Transverse colon (tissue), 4 donors: ENCODE measurements around the gene CMTM2. TPM values are rescaled to one million over a fixed set of nuclear protein-coding genes. Genes with fewer than 3 reads are reported as not detected.
"Not testable (repeated sequence)": the region's sequence is repeated elsewhere in the genome, so short reads cannot be mapped to it uniquely, and the experiment has no call there.

Experiments
- DNase-seq: peaks from one replicate; pipeline ENCODE4 v3.0.0-alpha.2; 2019
- H3K27ac ChIP-seq, 4 donors: fragments of 200-600 bp; sonication (generic); 2 replicates each; pipeline ENCODE4 v1.5.1; 2016 to 2018; ENCODE audit warnings: inconsistent platforms in 4 of 4
- H3K27me3 ChIP-seq: fragments of 200-600 bp; sonication (generic); 2 replicates; pipeline ENCODE4 v1.5.1; 2017; ENCODE audit warnings: inconsistent platforms
- H3K36me3 ChIP-seq, 4 donors: fragments of 200-600 bp; sonication (generic); 2 replicates each; pipeline ENCODE4 v1.5.1; 2017 to 2019; ENCODE audit warnings: inconsistent platforms in 4 of 4
- H3K4me1 ChIP-seq, 4 donors: fragments of 200-600 bp; sonication (generic); 2 replicates each; pipeline ENCODE4 v1.5.1; 2017 to 2020; ENCODE audit warnings: inconsistent platforms in 4 of 4
- H3K4me3 ChIP-seq, 4 donors: fragments of 200-600 bp; sonication (generic); 1 replicate in 1 of 4; 2 replicates in 3 of 4; pipeline versions ENCODE4 v1.5.1 to v1.6.1; 2017 to 2019; ENCODE audit warnings: inconsistent platforms in 4 of 4
- H3K9me3 ChIP-seq, 2 donors: fragments of 200-600 bp; sonication (generic); 2 replicates each; pipeline ENCODE4 v1.5.1; 2017 to 2019; ENCODE audit warnings: inconsistent platforms in 2 of 2
- EP300 ChIP-seq: sonication (generic); formaldehyde crosslinking; IDR thresholded peaks from one replicate; pipeline ENCODE4 v1.6.1; 2017; ENCODE audit warnings: antibody characterized with exemption, low read depth
- POLR2A ChIP-seq: fragments of 450-650 bp; IDR thresholded peaks from one replicate; pipeline ENCODE4 v1.6.1; 2016; ENCODE audit warnings: antibody characterized with exemption, mild to moderate bottlenecking, moderate library complexity
- POLR2AphosphoS5 ChIP-seq, 3 donors: sonication (generic); formaldehyde crosslinking; IDR thresholded peaks; one replicate each; pipeline ENCODE4 v1.6.1; 2016; ENCODE audit warnings: antibody characterized with exemption in 3 of 3
- WGBS, 2 donors: methylation state at CpG; one replicate each; pipeline ENCODE4 v1.1.5; 2018; ENCODE audit warnings: low coverage in 1 of 2; 5-methylcytosine and 5-hydroxymethylcytosine counted together
- in situ Hi-C, 4 donors: fragments of 200-750 bp; cut with MboI; loops; one replicate each; pipeline versions ENCODE4 v1.15.0 to v1.15.1; 2017; ENCODE audit warnings: low sequenced_read_pairs in 3 of 4, low pct_ligation_motif_present in 1 of 4, low pct_unique_long_range_greater_than_20kb in 1 of 4
- intact Hi-C: fragments of 100-400 bp; cut with DNase I; formaldehyde crosslinking; loops from one replicate; pipeline ENCODE4 v1.15.1; 2023; ENCODE audit warnings: low total_unique reads
- total RNA-seq, 4 donors: library from RNA; depleted of rRNA; stranded (reverse); fragments of >200 nt; gene quantifications; one replicate each; pipeline ENCODE4 v1.1.0, GENCODE V29; 2016
- TF ChIP-seq, protein P1 (sequence below), 5 experiments: fragments of 200-600 bp in 3 of 5; fragments of 450-650 bp in 2 of 5; sonication (generic) in 3 of 5; IDR thresholded peaks; 1 replicate in 2 of 5; 2 replicates in 3 of 5; pipeline ENCODE4 v1.5.1; 2016 to 2017; ENCODE audit warnings: antibody characterized with exemption in 5 of 5, inconsistent platforms in 3 of 5, mild to moderate bottlenecking in 2 of 5, moderate library complexity in 1 of 5

CMTM2 gene
- total RNA-seq, 4 donors from 2014 or later, result 0.48 TPM; not detected in 3

DNA sequence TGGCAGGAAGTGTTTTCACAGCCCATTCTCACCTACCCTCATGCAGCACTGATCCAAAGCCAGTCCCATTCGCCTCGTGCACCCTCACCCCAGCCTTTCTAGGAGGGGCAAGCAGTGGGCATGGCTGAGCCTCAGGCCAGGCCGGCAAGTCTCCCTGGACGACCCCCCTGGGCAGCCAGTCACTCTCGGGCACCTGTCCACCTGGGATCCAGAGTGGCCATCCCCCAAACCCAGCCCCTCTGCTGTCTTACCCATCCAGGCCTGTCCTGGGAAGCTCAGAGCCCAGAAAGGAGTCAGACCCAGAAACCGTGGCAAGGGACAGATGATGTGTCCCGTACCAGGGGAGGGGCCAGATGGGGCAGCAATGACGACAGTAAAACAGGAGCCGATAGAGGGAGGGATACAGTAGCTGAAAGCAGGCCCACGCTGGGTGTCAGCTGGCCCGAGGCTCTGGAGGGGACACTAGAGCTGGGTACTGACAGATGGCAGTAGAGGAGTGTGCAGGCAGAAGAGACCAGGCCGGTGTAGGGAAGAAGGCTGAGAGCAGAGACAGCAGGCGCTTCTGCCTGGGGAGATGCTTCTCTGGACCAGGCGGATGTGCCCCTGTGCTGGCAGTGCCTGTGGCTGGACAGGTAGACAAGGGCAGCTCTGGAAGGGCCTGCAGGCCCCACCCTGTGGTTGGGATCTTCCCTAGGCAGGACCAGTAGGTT, 31.0 kb downstream of the CMTM2 start:
- intact Hi-C loops, result no loop called here
- no peak overlapping the region for H3K4me3 ChIP-seq
- no peak for DNase-seq
- no peak overlapping the region for H3K27ac ChIP-seq
- peaks cover 0 to 26% (median 12%) of the 10 kb centered on the region in 4 donors for H3K4me1 ChIP-seq
- WGBS, 2 donors, result 87 to 95% methylated on average over 6 to 14 of the region's 14 CpGs
- H3K27me3 ChIP-seq, result peaks cover 5% of the 10 kb centered on the region
- in situ Hi-C loops, result loop anchor here in 1 of 4 donors (25.0 kb wide), 1 partner anchor 198 kb away; no protein-coding TSS in a partner anchor
- TF ChIP-seq POLR2AphosphoS5 (IDR thresholded peaks at IDR 0.05), result no peak
- TF ChIP-seq EP300, result no peak
- TF ChIP-seq, protein P1, sequence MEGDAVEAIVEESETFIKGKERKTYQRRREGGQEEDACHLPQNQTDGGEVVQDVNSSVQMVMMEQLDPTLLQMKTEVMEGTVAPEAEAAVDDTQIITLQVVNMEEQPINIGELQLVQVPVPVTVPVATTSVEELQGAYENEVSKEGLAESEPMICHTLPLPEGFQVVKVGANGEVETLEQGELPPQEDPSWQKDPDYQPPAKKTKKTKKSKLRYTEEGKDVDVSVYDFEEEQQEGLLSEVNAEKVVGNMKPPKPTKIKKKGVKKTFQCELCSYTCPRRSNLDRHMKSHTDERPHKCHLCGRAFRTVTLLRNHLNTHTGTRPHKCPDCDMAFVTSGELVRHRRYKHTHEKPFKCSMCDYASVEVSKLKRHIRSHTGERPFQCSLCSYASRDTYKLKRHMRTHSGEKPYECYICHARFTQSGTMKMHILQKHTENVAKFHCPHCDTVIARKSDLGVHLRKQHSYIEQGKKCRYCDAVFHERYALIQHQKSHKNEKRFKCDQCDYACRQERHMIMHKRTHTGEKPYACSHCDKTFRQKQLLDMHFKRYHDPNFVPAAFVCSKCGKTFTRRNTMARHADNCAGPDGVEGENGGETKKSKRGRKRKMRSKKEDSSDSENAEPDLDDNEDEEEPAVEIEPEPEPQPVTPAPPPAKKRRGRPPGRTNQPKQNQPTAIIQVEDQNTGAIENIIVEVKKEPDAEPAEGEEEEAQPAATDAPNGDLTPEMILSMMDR (IDR thresholded peaks at IDR 0.05), result no peak
- TF ChIP-seq POLR2A, result no peak
- no peaks in the 10 kb centered on the region for H3K9me3 ChIP-seq
- no peaks in the 10 kb centered on the region for H3K36me3 ChIP-seq

GRCh38 chr16:66611911-66612310, 32.6 kb downstream of the CMTM2 start:
- H3K27me3 ChIP-seq, intact Hi-C loops, DNase-seq, H3K9me3 ChIP-seq, H3K36me3 ChIP-seq, H3K4me3 ChIP-seq, H3K27ac ChIP-seq: not testable (repeated sequence)
- WGBS, 2 donors, result 96% methylated on average over 8 of the region's 8 CpGs; no CpG with 5 or more reads in 1 of the 2 donors
- in situ Hi-C loops, result loop anchor here in 1 of 4 donors (25.0 kb wide), 1 partner anchor 200 kb away; no protein-coding TSS in a partner anchor
- peaks cover 0 to 11% (median 4%) of the 10 kb centered on the region in 4 donors for H3K4me1 ChIP-seq

- Histone ChIP-seq H3K27ac (no peak overlapping the region), H3K36me3 (no peaks in the 10 kb centered on the region)
- intact Hi-C loops, result no loop called here
Measured at GRCh38 chr16:66612422-66612821, 33.2 kb downstream of the CMTM2 start.

GRCh38 chr16:66614161-66614802, 35.0 kb downstream of the CMTM2 start:
- no peaks in the 10 kb centered on the region for H3K36me3 ChIP-seq
- peaks cover 0 to 6% (median 2%) of the 10 kb centered on the region in 4 donors for H3K4me1 ChIP-seq
- H3K27ac ChIP-seq, result no peak overlapping the region
- TF ChIP-seq POLR2A, result no peak
- TF ChIP-seq, protein P1 (IDR thresholded peaks at IDR 0.05), result no peak
- TF ChIP-seq EP300, result no peak
- no peak for TF ChIP-seq POLR2AphosphoS5 (IDR thresholded peaks at IDR 0.05)
- DNase-seq, result no peak
- H3K4me3 ChIP-seq, result no peak overlapping the region
- intact Hi-C loops, result no loop called here
- H3K9me3 ChIP-seq, result no peaks in the 10 kb centered on the region
- in situ Hi-C loops, result loop anchor here in 1 of 4 donors (25.0 kb wide), 1 partner anchor 202 kb away; no protein-coding TSS in a partner anchor
- WGBS, 2 donors, result 90 to 94% methylated on average over 5 to 12 of the region's 12 CpGs
- no peaks in the 10 kb centered on the region for H3K27me3 ChIP-seq

More at GRCh38 chr16:66612422-66612821, 33.2 kb downstream of the CMTM2 start:
- Histone ChIP-seq H3K9me3 (no peaks in the 10 kb centered on the region), H3K27me3 (no peaks in the 10 kb centered on the region), H3K4me3 (no peak overlapping the region), H3K4me1 (peaks cover 0 to 11% (median 4%) of the 10 kb centered on the region in 4 donors)
- in situ Hi-C loops, result loop anchor here in 1 of 4 donors (25.0 kb wide), 1 partner anchor 200 kb away; no protein-coding TSS in a partner anchor
- 93% methylated on average over 12 of the region's 14 CpGs; no CpG with 5 or more reads in 1 of the 2 donors for WGBS, 2 donors
- DNase-seq, result no peak
- TF ChIP-seq POLR2AphosphoS5 (IDR thresholded peaks at IDR 0.05) (no peak), EP300 (no peak)

DNA sequence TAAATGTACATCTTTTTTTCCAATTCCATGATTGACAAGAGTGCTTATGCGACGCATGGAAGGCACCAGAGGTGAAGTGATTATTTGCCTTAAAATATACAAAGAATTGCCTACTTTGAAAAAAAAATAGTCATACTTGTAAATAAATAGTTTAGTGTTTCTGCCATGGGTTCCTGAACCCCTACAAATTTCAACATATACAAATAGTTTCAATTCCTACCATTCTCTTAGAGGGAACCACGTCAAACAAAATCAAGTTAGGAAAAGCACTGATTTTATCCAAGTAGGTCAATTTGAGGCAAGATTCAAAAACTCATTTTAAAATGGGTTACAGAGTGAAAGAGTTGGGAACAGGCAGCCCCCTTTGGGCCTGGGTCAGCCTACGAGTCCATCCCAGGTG, 36.9 kb downstream of the CMTM2 start:
- DNase-seq, result no peak
- WGBS, 2 donors, result 92 to 93% methylated on average over 3 to 4 of the region's 4 CpGs
- Histone ChIP-seq H3K27ac (no peak overlapping the region), H3K9me3 (no peaks in the 10 kb centered on the region), H3K36me3 (peaks cover 0 to 3% (median 0%) of the 10 kb centered on the region in 4 donors), H3K27me3 (no peaks in the 10 kb centered on the region), H3K4me1 (peaks cover 0 to 7% (median 2%) of the 10 kb centered on the region in 4 donors), H3K4me3 (no peak overlapping the region)
- intact Hi-C loops (no loop called here), in situ Hi-C loops (loop anchor here in 1 of 4 donors (25.0 kb wide), 1 partner anchor 204 kb away; no protein-coding TSS in a partner anchor)
- no peak for TF ChIP-seq POLR2AphosphoS5 (IDR thresholded peaks at IDR 0.05)
- TF ChIP-seq, protein P1 (IDR thresholded peaks at IDR 0.05), result no peak
- TF ChIP-seq EP300, result no peak
- no peak for TF ChIP-seq POLR2A
